ENCODE measurements around the gene MCRIP2. TPM values are rescaled to one million over a fixed set of nuclear protein-coding genes. Genes with fewer than 3 reads are reported as not detected.

MCRIP2 gene
- total and polyA plus RNA-seq, 12 donors = 68.8 to 474 (median 95.2) TPM

GRCh38 chr16:660132-660458 lies 18.5 kb downstream of the MCRIP2 start:
- no peak for DNase-seq
- Histone ChIP-seq H3K27me3 (no peaks in the 10 kb centered on the region), H3K27ac (peak overlapping the region in 7 of 10 donors; percentile 22 to 77 (median 57)), H3K36me3 (peaks cover 0 to 40% (median 0%) of the 10 kb centered on the region in 9 donors), H3K4me1 (peaks cover 0 to 16% (median 12%) of the 10 kb centered on the region in 9 donors), H3K4me3 (peak overlapping the region in 5 of 10 donors; percentile 31 to 45 (median 39)), H3K9me3 (no peaks in the 10 kb centered on the region)
- TF ChIP-seq, protein P1, sequence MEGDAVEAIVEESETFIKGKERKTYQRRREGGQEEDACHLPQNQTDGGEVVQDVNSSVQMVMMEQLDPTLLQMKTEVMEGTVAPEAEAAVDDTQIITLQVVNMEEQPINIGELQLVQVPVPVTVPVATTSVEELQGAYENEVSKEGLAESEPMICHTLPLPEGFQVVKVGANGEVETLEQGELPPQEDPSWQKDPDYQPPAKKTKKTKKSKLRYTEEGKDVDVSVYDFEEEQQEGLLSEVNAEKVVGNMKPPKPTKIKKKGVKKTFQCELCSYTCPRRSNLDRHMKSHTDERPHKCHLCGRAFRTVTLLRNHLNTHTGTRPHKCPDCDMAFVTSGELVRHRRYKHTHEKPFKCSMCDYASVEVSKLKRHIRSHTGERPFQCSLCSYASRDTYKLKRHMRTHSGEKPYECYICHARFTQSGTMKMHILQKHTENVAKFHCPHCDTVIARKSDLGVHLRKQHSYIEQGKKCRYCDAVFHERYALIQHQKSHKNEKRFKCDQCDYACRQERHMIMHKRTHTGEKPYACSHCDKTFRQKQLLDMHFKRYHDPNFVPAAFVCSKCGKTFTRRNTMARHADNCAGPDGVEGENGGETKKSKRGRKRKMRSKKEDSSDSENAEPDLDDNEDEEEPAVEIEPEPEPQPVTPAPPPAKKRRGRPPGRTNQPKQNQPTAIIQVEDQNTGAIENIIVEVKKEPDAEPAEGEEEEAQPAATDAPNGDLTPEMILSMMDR (IDR thresholded peaks at IDR 0.05) = no peak
- WGBS, 2 donors = 63 to 64% methylated on average over 6 of the region's 6 CpGs
- intact Hi-C loops (cut with DNase I) = loop anchor here in 7 of 10 donors (5.0 to 10.0 kb wide), 4 partner anchors 73 to 83 kb away; no protein-coding TSS in a partner anchor
- ATAC-seq = peak in 2 of 8 donors; percentile 0 to 1

GRCh38 chr16:660459-661183 lies 19.0 kb downstream of the MCRIP2 start:
- DNase-seq (peak; percentile 87 to 89), ATAC-seq (peak; percentile 74 to 92 (median 86))
- 19% methylated on average over 31 to 37 of the region's 43 CpGs for WGBS, 2 donors
- intact Hi-C loops (cut with DNase I) = loop anchor here in 7 of 10 donors (5.0 to 10.0 kb wide), 4 partner anchors 73 to 83 kb away; no protein-coding TSS in a partner anchor
- Histone ChIP-seq H3K4me3 (peak overlapping the region in 6 of 10 donors; percentile 31 to 45 (median 40)), H3K9me3 (no peaks in the 10 kb centered on the region), H3K36me3 (peaks cover 0 to 35% (median 0%) of the 10 kb centered on the region in 9 donors), H3K27ac (peak overlapping the region in 9 of 10 donors; percentile 35 to 77 (median 64)), H3K4me1 (peaks cover 0 to 16% (median 12%) of the 10 kb centered on the region in 9 donors), H3K27me3 (no peaks in the 10 kb centered on the region)
- TF ChIP-seq, protein P1 (IDR thresholded peaks at IDR 0.05) = peak; percentile 20 to 79 (median 63)

DNA sequence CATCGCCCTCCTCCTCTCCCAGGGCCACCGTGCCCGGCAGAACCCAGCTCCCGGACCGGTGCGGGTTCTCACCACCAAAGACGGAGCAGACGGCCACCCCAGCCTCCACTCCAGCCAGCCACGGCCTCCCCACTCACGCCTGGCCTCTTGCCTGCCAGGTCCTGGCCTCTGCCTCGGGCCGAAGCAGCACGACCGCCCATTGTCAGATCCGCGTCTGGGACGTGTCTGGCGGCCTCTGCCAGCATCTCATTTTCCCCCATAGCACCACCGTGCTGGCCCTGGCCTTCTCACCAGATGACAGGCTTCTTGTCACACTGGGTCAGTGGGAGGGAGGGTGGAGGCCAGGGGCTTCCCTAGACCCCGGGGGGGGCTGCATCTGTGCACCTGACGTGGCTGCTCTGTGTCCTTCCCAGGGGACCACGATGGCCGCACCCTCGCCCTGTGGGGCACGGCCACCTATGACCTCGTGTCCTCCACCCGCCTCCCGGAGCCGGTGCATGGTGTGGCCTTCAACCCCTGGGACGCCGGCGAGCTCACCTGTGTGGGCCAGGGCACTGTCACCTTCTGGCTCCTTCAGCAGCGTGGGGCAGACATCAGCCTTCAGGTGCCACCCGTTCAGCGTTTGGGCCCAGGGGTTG lies 19.7 kb downstream of the MCRIP2 start:
- Histone ChIP-seq H3K4me1 (peaks cover 0 to 16% (median 12%) of the 10 kb centered on the region in 9 donors), H3K27me3 (no peaks in the 10 kb centered on the region), H3K9me3 (no peaks in the 10 kb centered on the region), H3K4me3 (peak overlapping the region in 1 of 10 donors; percentile 14), H3K27ac (peak overlapping the region in 8 of 10 donors; percentile 41 to 71 (median 56)), H3K36me3 (peaks cover 0 to 28% (median 0%) of the 10 kb centered on the region in 9 donors)
- WGBS, 2 donors = 59 to 60% methylated on average over 34 to 35 of the region's 35 CpGs
- DNase-seq = no peak
- ATAC-seq = peak in 7 of 8 donors; percentile 0 to 24 (median 2)
- intact Hi-C loops (cut with DNase I) = loop anchor here in 7 of 10 donors (5.0 to 10.0 kb wide), 4 partner anchors 74 to 84 kb away; no protein-coding TSS in a partner anchor
- TF ChIP-seq, protein P1 (IDR thresholded peaks at IDR 0.05) = no peak

- H3K36me3 ChIP-seq = peaks cover 0 to 21% (median 0%) of the 10 kb centered on the region in 9 donors
- 94 to 96% methylated on average over 17 to 19 of the region's 19 CpGs for WGBS, 2 donors
- H3K27ac ChIP-seq = no peak overlapping the region
- TF ChIP-seq, protein P1 (IDR thresholded peaks at IDR 0.05) = no peak
- intact Hi-C loops (cut with DNase I) = loop anchor here in 7 of 10 donors (5.0 to 10.0 kb wide), 4 partner anchors 75 to 85 kb away; no protein-coding TSS in a partner anchor
- no peak for DNase-seq
- H3K9me3 ChIP-seq = no peaks in the 10 kb centered on the region
- H3K4me1 ChIP-seq = peaks cover 0 to 16% (median 13%) of the 10 kb centered on the region in 9 donors
- ATAC-seq = no peak
- H3K4me3 ChIP-seq = no peak overlapping the region
- no peaks in the 10 kb centered on the region for H3K27me3 ChIP-seq
Observed at GRCh38 chr16:662095-662494, 20.5 kb downstream of the MCRIP2 start.

Data from heart right ventricle (tissue), 16 donors.